Neural cell (in vitro differentiated cells): ENCODE data around the gene ERCC3. TPM values are rescaled to one million over a fixed set of nuclear protein-coding genes. Genes with fewer than 3 reads are reported as not detected.
"Not testable (repeated sequence)": the region's sequence is repeated elsewhere in the genome, so short reads cannot be mapped to it uniquely, and the experiment has no call there.

Experiments used
- H2AFZ ChIP-seq: fragments of 200-600, 300-800 bp; sonication (generic), shearing (Covaris generic); 2 replicates; pipeline ENCODE4 v1.6.0; 2014; ENCODE audit warnings: low read depth, mild to moderate bottlenecking, antibody characterized with exemption, low read length, moderate library complexity
- H3F3A ChIP-seq: fragments of 200-600 bp; shearing (Covaris generic); 2 replicates; pipeline ENCODE4 v1.6.1; 2016; ENCODE audit warnings: mild to moderate bottlenecking, moderate library complexity, mixed read lengths, antibody characterized with exemption, low read length; ENCODE audit not compliant: insufficient read depth, poor library complexity, severe bottlenecking
- H3K27ac ChIP-seq: fragments of 200-600, 300-800 bp; sonication (generic), shearing (Covaris generic); 2 replicates; pipeline ENCODE4 v1.5.1; 2014; ENCODE audit warnings: mild to moderate bottlenecking, low read length, moderate library complexity
- H3K27me3 ChIP-seq: fragments of 300-800, 200-600 bp; sonication (generic), shearing (Covaris generic); 2 replicates; pipeline ENCODE4 v1.6.0; 2014; ENCODE audit warnings: mild to moderate bottlenecking, low read depth, low read length, moderate library complexity; ENCODE audit not compliant: insufficient read depth
- H3K36me3 ChIP-seq: fragments of 300-800, 200-600 bp; sonication (generic), shearing (Covaris generic); 2 replicates; pipeline ENCODE4 v1.5.1; 2014; ENCODE audit warnings: mild to moderate bottlenecking, antibody characterized with exemption, low read length, moderate library complexity; ENCODE audit not compliant: insufficient read depth
- H3K4me2 ChIP-seq: fragments of 300-800, 200-600 bp; sonication (generic), shearing (Covaris generic); 2 replicates; pipeline ENCODE4 v1.6.0; 2014; ENCODE audit warnings: mild to moderate bottlenecking, low read length
- H3K4me3 ChIP-seq: fragments of 300-800, 200-600 bp; sonication (generic), shearing (Covaris generic); 2 replicates; pipeline ENCODE4 v1.5.1; 2014; ENCODE audit warnings: mild to moderate bottlenecking, low read length, moderate library complexity
- H3K79me2 ChIP-seq: fragments of 200-600 bp; shearing (Covaris generic); replicated peaks from 2 replicates; pipeline ENCODE4 v1.6.0; 2014; ENCODE audit warnings: mild to moderate bottlenecking, low read length, moderate library complexity; ENCODE audit not compliant: insufficient read depth
- H3K9ac ChIP-seq: fragments of 300-800, 200-600 bp; sonication (generic), shearing (Covaris generic); 2 replicates; pipeline ENCODE4 v1.6.1; 2016; ENCODE audit warnings: mild to moderate bottlenecking, low read length, mixed read lengths
- H3K9me2 ChIP-seq: fragments of 200-600 bp; shearing (Covaris generic); 2 replicates; pipeline ENCODE4 v1.6.1; 2016; ENCODE audit warnings: mild to moderate bottlenecking, low read length, mixed read lengths; ENCODE audit not compliant: insufficient read depth
- H3K9me3 ChIP-seq: fragments of 200-600, 300-800 bp; sonication (generic), shearing (Covaris generic); 2 replicates; pipeline ENCODE4 v1.6.1; 2016; ENCODE audit warnings: mild to moderate bottlenecking, mixed run types, low read length, moderate library complexity, mixed read lengths
- H4K20me1 ChIP-seq: fragments of 200-600 bp; shearing (Covaris generic); 2 replicates; pipeline ENCODE4 v1.6.1; 2016; ENCODE audit warnings: mild to moderate bottlenecking, mixed run types; ENCODE audit not compliant: insufficient read depth
- CTCF ChIP-seq: fragments of 450-650 bp; IDR thresholded peaks from 2 replicates; pipeline ENCODE4 v1.5.1; 2014; ENCODE audit warnings: antibody characterized with exemption, mild to moderate bottlenecking, moderate library complexity; ENCODE audit not compliant: poor library complexity, severe bottlenecking
- EP300 ChIP-seq: fragments of 450-650 bp; conservative IDR thresholded peaks from 2 replicates; pipeline ENCODE4 v1.6.1; 2014; ENCODE audit warnings: antibody characterized with exemption, mild to moderate bottlenecking, moderate library complexity; ENCODE audit not compliant: poor library complexity, severe bottlenecking
- EZH2 ChIP-seq: fragments of 200-600, 300-800 bp; shearing (Covaris generic), sonication (generic); IDR thresholded peaks from 2 replicates; pipeline ENCODE4 v1.6.1; 2014; ENCODE audit warnings: antibody characterized with exemption, low read length, borderline replicate concordance, mild to moderate bottlenecking; ENCODE audit not compliant: insufficient read depth, poor library complexity, severe bottlenecking
- MXI1 ChIP-seq: fragments of 450-650 bp; conservative IDR thresholded peaks from 2 replicates; pipeline ENCODE4 v1.6.1; 2014; ENCODE audit warnings: antibody characterized with exemption, mild to moderate bottlenecking; ENCODE audit not compliant: poor library complexity, severe bottlenecking
- POLR2AphosphoS5 ChIP-seq: IDR thresholded peaks from 2 replicates; pipeline ENCODE4 v1.6.1; 2012
- RAD21 ChIP-seq: fragments of 450-650 bp; conservative IDR thresholded peaks from 2 replicates; pipeline ENCODE4 v1.6.1; 2014; ENCODE audit warnings: antibody characterized with exemption, mild to moderate bottlenecking, moderate library complexity
- SMC3 ChIP-seq: fragments of 450-650 bp; conservative IDR thresholded peaks from 2 replicates; pipeline ENCODE4 v1.6.1; 2014; ENCODE audit warnings: antibody characterized with exemption, mild to moderate bottlenecking, moderate library complexity; ENCODE audit not compliant: poor library complexity
- TAF1 ChIP-seq: IDR thresholded peaks from 2 replicates; pipeline ENCODE4 v1.6.1; 2012; ENCODE audit warnings: low read depth
- polyA plus RNA-seq: library from polyadenylated mRNA; depleted of rRNA; stranded (reverse); fragments of >200 nt; gene quantifications from 2 replicates; pipeline ENCODE4 v1.2.3, GENCODE V29; 2014
- TF ChIP-seq, protein P1 (sequence below): IDR thresholded peaks from 2 replicates; pipeline ENCODE4 v1.6.1; 2012; ENCODE audit warnings: borderline replicate concordance

The ERCC3 gene
- polyA plus RNA-seq, 1 donor from 2014 or later, result 112 TPM

GRCh38 chr2:127254386-127254981 lies 39.5 kb downstream of the ERCC3 start:
- TF ChIP-seq TAF1 (no peak), EZH2 (no peak), RAD21 (no peak), EP300 (no peak), MXI1 (no peak), POLR2AphosphoS5 (no peak), SMC3 (no peak), CTCF (no peak)
- TF ChIP-seq, protein P1, sequence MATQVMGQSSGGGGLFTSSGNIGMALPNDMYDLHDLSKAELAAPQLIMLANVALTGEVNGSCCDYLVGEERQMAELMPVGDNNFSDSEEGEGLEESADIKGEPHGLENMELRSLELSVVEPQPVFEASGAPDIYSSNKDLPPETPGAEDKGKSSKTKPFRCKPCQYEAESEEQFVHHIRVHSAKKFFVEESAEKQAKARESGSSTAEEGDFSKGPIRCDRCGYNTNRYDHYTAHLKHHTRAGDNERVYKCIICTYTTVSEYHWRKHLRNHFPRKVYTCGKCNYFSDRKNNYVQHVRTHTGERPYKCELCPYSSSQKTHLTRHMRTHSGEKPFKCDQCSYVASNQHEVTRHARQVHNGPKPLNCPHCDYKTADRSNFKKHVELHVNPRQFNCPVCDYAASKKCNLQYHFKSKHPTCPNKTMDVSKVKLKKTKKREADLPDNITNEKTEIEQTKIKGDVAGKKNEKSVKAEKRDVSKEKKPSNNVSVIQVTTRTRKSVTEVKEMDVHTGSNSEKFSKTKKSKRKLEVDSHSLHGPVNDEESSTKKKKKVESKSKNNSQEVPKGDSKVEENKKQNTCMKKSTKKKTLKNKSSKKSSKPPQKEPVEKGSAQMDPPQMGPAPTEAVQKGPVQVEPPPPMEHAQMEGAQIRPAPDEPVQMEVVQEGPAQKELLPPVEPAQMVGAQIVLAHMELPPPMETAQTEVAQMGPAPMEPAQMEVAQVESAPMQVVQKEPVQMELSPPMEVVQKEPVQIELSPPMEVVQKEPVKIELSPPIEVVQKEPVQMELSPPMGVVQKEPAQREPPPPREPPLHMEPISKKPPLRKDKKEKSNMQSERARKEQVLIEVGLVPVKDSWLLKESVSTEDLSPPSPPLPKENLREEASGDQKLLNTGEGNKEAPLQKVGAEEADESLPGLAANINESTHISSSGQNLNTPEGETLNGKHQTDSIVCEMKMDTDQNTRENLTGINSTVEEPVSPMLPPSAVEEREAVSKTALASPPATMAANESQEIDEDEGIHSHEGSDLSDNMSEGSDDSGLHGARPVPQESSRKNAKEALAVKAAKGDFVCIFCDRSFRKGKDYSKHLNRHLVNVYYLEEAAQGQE, result no peak
- no peaks in the 10 kb centered on the region for H3K79me2 ChIP-seq
- peaks cover 15% of the 10 kb centered on the region for H3K36me3 ChIP-seq
- no peak overlapping the region for H2AFZ ChIP-seq
- no peaks in the 10 kb centered on the region for H4K20me1 ChIP-seq
- no peaks in the 10 kb centered on the region for H3F3A ChIP-seq
- H3K27ac ChIP-seq, result no peak overlapping the region
- H3K9me3 ChIP-seq, result no peaks in the 10 kb centered on the region
- H3K9me2 ChIP-seq, result no peaks in the 10 kb centered on the region
- H3K4me3 ChIP-seq, result no peak overlapping the region
- H3K27me3 ChIP-seq, result no peaks in the 10 kb centered on the region
- H3K9ac ChIP-seq, result no peak overlapping the region
- no peak overlapping the region for H3K4me2 ChIP-seq

DNA sequence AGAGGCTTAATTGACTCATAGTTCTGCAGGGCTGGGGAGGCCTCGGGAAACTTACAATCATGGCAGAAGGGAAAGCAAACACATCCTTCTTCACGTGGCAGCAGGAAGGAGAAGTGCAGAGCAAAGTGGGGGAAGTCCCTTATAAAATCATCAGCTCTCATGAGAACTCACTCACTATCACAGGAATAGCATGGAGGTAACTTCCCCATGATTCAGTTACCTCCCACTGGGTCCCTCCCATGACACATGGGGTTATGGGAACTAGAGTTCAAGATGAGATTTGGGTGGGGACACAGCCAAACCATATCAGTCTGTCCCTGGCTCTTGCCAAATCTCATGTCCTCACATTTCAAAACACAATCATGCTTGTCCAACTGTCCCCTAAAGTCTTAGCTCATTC lies 52.8 kb downstream of the ERCC3 start:
- not testable (repeated sequence) for H4K20me1 ChIP-seq, H3K79me2 ChIP-seq, H3K4me2 ChIP-seq, H3K9me3 ChIP-seq, H3K4me3 ChIP-seq, H3K27ac ChIP-seq, H3K36me3 ChIP-seq, H3K9ac ChIP-seq, H2AFZ ChIP-seq, H3K27me3 ChIP-seq, H3K9me2 ChIP-seq, H3F3A ChIP-seq

GRCh38 chr2:127239395-127239794 lies 54.5 kb downstream of the ERCC3 start:
- TF ChIP-seq TAF1 (no peak), CTCF (no peak), SMC3 (no peak)
- H3K36me3 ChIP-seq, result no peaks in the 10 kb centered on the region
- no peak overlapping the region for H3K27ac ChIP-seq
- no peaks in the 10 kb centered on the region for H3K79me2 ChIP-seq
- H3F3A ChIP-seq, result no peaks in the 10 kb centered on the region
- H3K4me3 ChIP-seq, result no peak overlapping the region
- H3K27me3 ChIP-seq, result no peaks in the 10 kb centered on the region
- no peaks in the 10 kb centered on the region for H3K9me3 ChIP-seq
- no peak overlapping the region for H3K9ac ChIP-seq
- H2AFZ ChIP-seq, result no peak overlapping the region
- H3K4me2 ChIP-seq, result no peak overlapping the region
- no peaks in the 10 kb centered on the region for H4K20me1 ChIP-seq
- H3K9me2 ChIP-seq, result no peaks in the 10 kb centered on the region

DNA sequence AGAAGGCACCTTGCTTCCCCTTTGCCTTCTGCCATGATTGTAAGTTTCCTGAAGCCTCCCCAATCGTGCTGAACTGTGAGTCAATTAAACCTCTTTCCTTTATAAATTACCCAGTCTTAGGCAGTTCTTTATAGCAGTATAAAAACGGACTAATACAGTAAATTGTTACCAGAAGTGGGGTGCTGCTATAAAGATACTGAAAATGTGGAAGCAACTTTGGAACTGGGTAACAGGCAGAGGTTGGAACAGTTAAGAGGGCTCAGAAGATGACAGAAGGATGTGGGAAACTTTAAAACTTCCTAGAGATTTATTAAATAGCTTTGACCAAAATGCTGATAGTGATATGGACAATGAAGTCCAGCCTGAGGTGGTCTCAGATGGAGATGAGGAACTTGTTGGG lies 56.2 kb downstream of the ERCC3 start:
- not testable (repeated sequence) for H3K36me3 ChIP-seq, H3K9me2 ChIP-seq, H4K20me1 ChIP-seq, H3F3A ChIP-seq, H3K27ac ChIP-seq, H3K4me3 ChIP-seq, H3K79me2 ChIP-seq, H3K4me2 ChIP-seq, H2AFZ ChIP-seq, H3K9ac ChIP-seq, H3K27me3 ChIP-seq, H3K9me3 ChIP-seq
